Fibroblast of skin of left quadriceps (primary cell): ENCODE results near the gene FAM228B.
"Not testable (repeated sequence)": the region's sequence is repeated elsewhere in the genome, so short reads cannot be mapped to it uniquely, and the experiment has no call there.

Source experiments
- DNase-seq, 2 experiments: peaks; one replicate each; pipeline ENCODE4 v3.0.0-alpha.2; 2013; ENCODE audit warnings: low read depth in 2 of 2

Gene FAM228B

DNA sequence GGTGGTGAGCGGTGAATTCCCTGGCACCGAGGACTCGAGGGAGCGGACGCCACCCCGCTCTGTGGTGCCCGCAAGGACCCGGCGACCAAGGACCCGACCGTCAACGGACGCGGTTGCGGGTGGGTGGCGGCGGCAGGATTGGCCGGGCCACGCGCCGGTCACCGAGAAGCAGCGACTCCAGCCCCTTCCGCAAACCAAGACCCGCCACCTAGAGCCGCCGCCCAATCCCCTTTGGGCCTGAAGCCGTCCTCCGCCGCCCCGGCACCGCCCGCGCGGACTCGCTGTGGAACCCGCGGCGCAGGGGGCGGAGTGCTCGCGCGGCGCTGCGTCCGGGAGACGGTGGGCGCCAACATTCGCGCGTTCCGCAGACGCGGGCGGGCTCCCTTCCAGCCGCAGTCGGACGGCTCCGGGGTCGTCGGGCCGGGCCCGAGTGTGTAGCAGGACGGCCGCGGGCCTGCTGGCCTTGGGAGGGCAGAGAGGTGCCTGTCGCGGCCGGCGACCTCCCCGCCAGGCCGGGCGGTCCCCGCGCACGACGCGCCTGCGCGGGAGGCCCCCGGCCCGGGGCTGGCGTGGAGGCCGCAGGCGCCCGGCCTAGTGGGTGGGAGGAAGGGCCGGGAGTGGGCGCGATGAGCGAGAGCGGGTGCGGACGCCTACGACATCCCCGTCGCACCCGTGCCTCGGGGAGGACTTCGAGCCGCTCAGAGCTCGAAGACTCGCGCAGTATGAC, at the start of gene FAM228B, which contains the start of gene PFN4:
TSS of gene FAM228B (plus strand) at position 275 of the 727 bp plus-strand sequence. CDS start 893 bp downstream, outside the sequence.
TSS of gene PFN4 (minus strand) at position 140 of the 727 bp plus-strand sequence. CDS start 799 bp downstream, outside the sequence.
- DNase-seq: peak; percentile 37 to 42

DNA sequence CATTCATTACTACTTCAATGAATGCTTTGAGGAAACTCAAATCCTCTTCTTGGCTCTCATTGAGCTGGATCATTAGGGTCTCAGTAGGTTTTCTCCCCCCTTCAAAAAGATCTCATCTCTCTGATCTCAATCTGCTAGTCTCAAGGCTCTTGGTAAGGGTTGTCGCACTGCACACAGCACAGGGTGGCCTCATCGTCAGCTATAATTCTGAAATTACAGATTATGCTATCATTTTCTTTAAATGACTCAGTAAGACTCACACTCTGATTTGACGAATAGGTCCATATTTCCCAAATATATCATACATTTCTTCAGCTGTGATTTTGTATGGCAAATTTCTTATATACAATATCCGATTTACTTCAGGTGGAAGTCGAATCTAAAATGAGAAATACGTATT, 49.5 kb upstream of the FAM228B start:
- DNase-seq: no peak

DNA sequence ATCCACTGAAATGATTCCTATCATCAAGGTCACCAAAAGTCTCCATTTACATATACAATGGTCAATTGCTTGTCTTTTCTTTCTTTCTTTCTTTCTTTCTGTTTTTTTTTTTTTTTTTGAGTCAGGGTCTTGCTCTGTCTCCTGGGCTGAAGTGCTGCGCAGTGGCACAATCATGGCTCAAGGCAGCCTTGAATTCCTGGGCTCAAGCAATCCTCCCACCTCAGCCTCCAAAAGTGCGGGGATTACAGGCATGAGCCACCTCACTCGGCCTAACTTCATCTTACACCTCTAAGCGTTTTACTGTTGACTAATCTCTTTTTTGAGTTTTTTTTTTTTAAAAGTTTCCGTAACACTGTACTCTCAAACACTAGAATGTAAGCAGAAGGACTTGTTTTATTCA, 48.0 kb upstream of the FAM228B start:
- DNase-seq: no peak

DNA sequence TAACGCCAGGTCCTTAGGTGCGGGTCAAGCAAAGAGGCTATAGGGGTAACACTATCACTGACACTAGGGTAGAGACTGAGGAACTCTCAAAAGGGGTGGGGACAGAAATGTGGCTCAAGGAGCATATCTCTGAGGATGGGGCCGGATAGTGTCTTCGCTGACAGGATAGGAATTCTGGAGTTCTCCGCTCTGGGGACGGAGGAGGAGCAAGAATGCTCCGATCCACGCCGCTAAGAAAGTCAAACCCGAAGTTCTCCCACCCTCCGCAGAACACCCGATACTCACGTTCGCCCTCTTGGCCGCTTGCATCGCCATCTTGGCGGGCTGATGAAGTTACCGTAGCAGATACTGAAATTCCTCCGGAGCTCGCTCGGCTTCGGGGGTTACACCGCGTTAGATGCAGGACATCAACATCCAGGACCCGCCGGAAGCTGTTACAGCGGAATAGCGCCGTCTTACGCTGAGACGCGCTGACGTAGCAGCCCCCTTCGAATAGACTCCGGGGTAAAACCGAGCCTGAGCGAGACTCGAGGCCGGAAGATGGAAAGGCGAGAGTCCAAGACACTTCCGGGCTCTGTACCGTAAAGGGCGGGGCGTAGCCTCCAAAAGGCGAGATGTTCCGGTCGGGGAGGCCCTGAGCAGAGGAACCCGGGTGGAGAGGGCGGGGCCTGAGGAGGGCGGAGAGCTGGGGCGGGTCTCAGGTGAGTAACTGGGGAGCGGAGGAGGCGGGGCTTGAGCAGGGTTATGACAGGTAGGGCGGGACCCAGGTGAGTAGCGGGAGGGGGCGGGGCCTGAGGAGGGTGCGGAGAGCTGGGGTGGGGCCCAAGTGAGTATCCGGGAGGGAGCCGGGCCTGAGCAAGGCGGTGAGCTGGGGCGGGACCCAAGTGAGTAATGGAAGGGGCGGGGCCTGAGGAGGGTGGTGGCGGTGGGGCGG, 47.1 kb upstream of the FAM228B start, which contains the start of gene SF3B6:
TSS of gene SF3B6 (minus strand) at position 412 of the 934 bp plus-strand sequence. CDS start at position 315, 97 bp downstream.
- DNase-seq: peak; percentile 97

DNA sequence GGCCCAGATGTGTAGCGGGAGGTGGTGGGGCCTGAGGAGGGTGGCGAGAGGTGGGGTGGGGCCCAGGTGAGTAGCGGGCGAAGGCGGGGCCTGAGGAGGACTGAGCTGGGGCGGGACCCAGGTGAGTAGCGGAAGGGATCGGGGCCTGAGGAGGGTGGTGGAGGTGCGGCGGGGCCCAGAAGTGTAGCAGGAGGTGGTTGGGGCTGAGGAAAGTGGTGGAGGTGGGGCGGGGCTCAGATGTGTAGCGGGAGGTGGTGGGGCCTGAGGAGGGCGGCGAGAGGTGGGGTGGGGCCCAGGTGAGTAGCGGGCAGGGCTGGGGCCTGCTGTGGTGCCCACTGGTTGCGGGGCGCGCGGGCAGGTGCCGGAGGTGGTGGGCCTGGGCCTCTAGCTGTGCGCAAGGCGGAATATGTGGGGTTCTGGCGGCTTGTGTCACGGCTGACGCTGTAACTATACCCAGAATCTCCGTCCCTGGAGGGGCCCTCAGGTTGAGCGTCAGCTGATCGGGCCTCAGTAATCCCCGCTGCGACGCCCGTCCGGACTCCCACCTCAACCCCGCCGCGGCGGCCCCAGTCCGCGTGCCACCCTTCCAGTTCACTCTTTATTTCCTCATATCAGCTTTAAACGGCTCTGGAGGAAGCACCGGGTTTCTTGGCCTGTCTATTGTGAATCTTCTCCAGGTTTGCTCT, 46.3 kb upstream of the FAM228B start:
- DNase-seq: no peak

DNA sequence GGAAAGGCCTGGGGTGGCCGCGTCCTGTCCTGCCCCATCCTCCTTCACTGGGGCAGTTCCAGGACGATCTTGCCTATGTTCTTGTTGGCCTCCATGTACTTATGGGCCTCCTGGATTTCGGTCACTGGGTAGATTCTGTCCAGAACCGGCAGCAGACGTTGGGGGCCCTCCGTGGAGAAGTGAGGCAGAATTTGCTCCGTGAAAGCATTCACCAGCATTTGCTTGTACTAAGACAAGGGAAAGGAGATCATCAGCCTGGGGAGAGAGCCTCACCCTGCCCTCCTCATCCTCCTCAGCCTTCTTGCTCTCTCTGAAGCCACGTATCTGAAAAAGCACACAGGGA, 45.8 kb upstream of the FAM228B start:
- no peak for DNase-seq

DNA sequence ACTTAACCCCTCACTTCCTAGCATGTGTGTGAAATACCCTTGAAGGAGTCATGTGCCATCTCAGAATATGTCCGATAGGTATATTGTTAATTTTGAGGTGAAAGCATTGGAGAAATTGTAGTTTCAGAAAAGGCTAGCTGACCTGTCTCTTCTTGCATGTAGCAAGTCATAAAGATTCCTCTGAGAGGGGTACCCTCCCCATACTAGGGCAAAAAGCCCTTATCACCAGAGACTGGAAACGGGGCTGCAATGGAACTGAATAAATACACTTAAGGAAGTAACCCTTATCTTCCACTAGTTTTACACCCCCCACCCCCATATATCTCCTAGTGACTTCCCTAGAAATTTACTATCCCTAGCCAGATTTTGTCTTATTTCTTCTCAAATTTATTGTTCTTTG, 45.4 kb upstream of the FAM228B start:
- DNase-seq: no peak

DNA sequence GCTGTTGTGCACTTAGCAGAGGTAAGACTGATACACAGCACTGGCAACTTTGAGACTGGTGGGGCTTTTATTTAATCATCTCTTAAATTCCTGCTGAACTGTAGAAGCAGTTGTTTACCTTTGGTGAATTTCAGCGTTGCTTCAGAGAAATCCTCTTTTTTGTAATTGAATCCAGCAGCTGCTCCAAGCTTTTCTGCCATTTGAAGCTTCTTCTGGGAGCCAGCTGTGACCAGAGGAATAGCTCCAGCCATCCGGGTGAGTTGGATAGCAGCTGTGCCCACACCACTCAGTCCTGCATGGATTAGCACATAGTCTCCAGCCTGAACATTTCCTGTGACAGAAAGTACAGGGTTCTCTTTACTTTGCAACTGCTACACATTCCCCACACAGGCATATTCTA, 42.6 kb upstream of the FAM228B start:
- DNase-seq: no peak

DNA sequence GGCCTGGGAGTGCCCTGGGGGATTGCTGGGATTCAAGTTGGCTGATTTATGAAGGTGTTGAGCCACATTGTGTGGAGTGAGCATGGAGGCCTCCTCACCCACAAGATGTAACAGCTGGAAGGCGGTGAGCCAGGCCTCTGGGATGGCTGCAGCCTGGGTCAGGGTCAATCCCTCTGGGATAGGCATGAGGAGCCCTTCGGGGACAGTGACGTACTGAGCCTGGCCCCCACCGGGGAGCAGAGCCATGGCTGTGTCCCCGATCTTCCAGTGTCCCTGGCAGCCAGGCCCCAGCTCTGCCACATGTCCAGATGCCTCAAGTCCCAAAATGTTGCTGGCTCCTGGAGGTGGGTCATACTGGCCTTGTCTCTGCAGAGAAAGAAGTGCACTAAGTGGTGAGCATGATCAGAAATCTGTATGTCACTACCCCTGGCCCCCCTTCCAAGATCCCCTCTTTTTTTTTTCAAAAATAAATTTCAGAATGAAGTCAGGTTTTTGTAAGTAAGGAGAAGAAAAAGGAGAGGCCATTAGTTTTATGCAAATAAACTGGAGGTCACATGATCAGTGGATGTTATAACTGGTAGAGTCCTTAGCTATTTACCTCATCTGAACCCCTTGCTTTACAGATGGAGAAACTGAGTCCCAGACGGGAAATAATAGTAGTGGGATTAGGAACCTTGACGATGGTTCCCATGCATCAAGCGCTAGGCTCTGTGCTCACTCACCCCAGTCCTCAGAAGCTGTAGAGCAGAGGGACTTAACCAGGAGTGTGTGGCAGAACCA, 40.3 kb upstream of the FAM228B start:
- no peak for DNase-seq

DNA sequence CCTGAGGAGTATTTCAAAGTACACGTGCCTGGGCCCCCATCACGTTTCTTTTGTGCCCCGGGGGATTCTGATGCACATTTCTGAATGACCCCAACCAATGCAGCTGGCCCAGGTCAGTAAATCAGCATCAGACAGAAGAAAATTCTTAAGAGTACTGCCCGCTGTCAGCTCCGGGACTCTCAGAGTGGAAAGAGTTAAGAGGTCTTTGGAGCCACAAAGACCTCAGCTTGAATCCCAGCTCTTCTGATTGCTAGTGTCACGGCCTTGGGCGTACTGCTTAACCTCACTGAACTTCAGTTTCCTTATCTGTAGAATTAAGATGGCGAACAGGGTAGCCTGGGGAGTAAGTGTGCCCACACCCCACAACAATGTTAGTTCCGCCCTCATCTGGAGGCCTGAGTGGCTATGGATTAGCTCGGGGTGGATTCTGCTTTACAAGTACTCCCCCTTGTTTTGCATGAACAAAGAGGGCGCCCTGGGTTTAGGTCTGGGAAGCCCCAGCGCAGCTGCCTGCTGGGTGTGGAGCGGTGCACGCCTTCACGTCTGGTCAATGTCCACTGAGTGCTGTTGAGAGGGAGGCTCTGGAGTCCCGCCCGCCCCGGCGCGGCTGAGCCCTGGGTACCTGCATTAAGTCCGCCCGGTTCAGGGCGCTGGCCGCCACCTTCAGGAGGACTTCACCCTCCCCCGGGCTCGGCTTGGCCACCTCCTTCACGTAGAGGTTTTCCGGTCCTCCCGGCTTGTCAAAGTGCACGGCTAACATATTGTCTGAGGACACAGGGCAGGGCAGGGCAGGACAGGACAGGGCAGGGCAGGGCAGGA, 39.5 kb upstream of the FAM228B start:
- DNase-seq: peak; percentile 68 to 73

DNA sequence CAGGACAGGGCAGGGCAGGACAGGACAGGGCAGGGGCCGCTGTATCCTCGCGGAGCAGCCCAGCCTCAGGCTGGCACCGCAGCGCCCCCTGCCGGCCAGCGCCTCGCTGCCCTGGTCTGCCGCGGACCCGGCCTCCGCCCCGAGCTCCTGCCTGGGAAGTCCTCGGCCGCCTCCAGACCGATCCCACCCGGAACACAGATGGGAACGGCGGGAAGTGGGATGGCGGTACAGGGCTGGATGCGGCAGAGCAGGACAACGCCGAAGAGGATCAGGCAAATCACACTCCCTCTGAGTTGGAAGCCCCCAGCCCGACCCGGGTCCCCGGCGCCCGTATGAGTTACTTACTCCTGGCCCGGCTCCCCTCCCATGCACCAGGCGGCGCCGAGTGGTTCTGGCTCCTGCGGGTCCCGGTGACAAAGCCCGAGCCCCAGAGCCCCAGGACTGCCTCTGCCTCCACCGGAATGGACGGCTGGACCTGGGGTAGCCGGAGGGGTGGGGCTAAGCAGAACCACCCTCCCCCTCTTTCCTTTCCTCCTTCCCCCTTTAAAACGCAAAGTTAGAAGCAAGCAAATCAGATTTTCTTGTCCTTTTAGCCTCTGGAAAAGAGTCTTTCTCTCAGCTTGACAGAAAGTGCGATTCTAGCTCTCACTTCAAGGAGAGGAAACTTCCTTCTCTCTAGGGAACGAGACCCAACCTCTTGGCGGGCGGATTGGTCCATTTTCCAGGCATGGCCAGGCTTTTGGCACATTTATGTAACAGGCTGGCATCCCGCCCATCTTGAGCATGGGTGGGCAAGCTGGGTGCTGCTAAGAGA, 38.7 kb upstream of the FAM228B start, which contains the start of gene TP53I3:
TSS of gene TP53I3 (minus strand) at position 449 of the 814 bp plus-strand sequence. CDS start 508 bp downstream, outside the sequence.
- peak; percentile 73 to 75 for DNase-seq

DNA sequence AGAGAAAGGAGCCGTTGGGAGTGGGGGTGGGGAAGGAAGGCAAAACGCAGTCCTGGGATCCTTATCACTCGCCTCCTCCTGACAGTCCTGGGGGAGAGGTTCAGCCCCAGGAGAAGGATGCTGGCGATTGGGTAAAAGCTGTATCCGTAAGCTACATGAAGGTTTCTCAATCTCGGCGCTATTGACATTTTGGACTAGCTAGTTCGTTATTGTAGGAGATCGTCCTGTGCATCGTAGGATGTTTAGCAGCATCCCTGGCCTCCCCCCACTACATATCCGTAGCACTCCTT, 38.1 kb upstream of the FAM228B start:
- no peak for DNase-seq

DNA sequence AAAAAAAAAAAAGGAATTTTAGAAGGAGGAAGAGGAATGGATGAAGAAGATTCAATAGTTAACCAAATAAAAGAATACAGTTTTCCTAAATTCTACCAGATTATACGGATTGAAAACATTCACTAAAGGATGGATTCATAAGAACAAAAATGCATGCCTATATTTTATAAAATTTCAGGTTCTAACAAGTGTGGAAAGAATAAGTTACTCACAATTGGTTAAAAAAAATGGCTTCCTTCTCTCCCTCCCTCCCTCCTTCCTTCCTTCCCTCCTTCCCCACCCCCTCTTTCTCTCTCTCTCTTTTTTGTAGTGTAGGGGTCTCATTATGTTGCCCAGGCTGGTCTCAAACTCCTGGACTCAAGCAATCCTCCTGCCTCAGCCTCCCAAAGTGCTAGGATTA, 37.0 kb upstream of the FAM228B start:
- DNase-seq: no peak

DNA sequence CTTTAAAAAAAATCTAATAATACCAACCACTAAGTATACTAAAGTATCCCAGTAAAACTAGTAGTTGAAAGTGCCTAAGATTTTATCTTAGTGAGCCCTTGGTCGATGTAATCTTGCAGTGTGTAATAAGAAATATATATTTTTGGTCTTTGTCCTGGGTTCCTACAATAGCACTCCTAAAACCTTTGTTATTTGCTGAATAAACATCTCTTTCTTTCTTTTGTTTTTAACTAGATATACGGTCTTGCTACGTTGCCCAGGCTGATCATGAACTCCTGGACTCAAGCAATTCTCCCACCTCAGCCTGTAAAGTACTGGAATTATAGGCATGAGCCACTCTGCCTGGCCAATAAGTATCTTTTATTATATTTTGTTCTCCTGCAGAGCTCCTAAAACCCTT, 36.2 kb upstream of the FAM228B start:
- DNase-seq: no peak

DNA sequence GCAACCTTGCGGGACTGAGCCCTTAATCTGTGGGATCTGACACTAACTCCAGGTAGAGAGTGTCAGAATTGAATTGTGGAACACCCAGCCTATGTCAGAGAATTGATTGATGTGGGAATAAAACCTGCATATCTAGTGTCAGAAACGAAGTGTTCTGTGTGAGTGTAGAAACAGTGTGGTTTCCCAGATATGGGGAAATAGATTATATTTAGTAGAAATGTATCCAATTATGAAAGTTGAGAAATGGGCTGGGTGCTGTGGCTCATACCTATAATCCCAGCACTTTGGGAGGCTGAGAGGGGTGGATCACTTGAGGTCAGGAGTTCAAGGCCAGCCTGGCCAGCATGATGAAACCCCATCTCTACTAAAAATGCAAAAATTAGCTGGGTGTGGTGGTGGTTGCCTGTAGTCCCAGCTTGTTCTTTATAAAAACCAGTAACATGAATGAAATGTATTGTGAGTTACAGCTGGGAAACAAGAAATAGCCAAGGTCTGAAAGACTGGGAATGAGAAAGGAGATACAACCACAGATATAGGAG, 34.4 kb upstream of the FAM228B start:
- no peak for DNase-seq

DNA sequence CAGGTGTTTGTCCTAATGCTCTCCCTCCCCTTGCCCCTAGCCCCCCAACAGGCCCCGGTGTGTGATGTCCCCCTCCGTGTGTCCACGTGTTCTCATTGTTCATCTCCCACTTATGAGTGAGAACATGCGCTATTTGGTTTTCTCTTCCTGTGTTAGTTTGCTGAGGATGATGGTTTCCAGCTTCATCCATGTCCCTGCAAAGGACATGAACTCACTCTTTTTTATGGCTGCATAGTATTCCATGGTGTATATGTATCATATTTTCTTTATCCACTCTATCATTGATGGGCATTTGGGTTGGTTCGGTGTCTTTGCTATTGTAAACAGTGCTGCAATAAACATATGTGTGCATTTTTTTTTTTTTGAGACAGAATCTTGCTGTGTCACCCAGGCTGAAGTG, 30.0 kb upstream of the FAM228B start:
- DNase-seq: not testable (repeated sequence)

DNA sequence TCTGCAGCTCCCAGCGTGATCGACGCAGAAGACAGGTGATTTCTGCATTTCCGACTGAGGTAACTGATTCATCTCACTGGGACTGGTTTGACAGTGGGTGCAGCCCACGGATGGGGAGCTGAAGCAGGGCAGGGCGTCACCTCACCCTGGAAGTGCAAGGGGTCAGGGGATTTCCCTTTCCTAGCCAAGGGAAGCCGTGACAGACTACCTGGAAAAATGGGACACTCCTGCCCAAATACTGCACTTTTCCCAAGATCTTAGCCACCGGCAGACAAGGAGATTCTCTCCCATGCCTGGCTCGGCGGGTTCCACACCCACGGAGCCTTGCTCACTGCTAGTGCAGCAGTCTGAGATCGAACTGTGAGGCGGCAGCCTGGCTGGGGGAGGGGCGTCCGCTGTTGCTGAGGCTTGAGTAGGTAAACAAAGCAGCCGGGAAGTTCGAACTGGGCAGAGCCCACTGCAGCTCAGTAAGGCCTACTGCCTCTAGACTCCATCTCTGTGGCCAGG, 28.0 kb upstream of the FAM228B start:
- not testable (repeated sequence) for DNase-seq

DNA sequence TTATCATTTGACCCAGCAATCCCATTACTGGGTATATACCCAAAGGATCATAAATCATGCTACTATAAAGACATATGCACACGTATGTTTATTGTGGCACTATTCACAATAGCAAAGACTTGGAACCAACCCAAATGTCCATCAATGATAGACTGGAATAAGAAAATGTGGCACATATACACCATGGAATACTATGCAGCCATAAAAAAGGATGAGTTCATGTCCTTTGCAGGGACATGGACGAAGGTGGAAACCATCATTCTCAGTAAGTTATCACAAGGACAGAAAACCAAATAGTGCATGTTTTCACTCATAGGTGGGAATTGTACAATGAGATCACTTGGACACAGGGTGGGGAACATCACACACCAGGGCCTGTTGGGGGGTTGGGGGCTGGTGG, 22.5 kb upstream of the FAM228B start:
- not testable (repeated sequence) for DNase-seq

DNA sequence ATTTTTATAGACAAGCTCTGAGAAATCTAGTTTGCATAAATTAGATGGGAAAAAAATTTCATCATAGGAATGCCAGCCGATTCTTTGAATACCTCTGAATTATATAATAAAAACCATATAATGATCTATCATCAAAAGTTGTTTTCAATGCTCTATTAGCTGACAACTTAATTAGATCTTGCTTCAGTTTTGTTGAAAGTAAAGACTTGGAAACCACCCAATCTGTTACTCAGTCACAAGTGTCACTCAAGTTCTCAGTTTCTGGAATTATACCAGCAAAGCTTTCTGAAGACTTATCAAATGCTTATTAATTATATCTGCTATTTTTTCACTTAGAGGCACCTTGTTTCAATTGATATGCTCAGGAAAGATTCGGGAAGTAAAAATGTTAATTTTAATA, 21.3 kb upstream of the FAM228B start:
- no peak for DNase-seq
